ENCODE measurements around the gene KIZ. TPM values are rescaled to one million over a fixed set of nuclear protein-coding genes. Genes with fewer than 3 reads are reported as not detected.
A peak's percentile ranks its signal among the peaks of the same experiment; 100 is the strongest.

Gene KIZ
- total RNA-seq, 1 donor from 2014 or later = 21.1 TPM

- no peaks in the 10 kb centered on the region for H3K36me3 Mint-ChIP-seq
- H3K4me1 Mint-ChIP-seq = peaks cover 11% of the 10 kb centered on the region
- H3K27ac Mint-ChIP-seq = no peak overlapping the region
- H3K27me3 Mint-ChIP-seq (ENCODE audit: low read depth) = peaks cover 2% of the 10 kb centered on the region
- H3K4me3 Mint-ChIP-seq = peak overlapping the region; percentile 79
- no peak for TF ChIP-seq CTCF (IDR thresholded peaks at IDR 0.05; ENCODE audit: unreplicated experiment)
- no peaks in the 10 kb centered on the region for H3K9me3 Mint-ChIP-seq
- no peak for DNase-seq (ENCODE audit: low spot score in 2 of 2, unreplicated experiment in 2 of 2)
Observed at GRCh38 chr20:21127201-21127981, 1.5 kb downstream of the KIZ start.

- TF ChIP-seq CTCF (IDR thresholded peaks at IDR 0.05; ENCODE audit: unreplicated experiment) = no peak
- Mint-ChIP-seq H3K27ac (no peak overlapping the region), H3K4me3 (no peak overlapping the region)
Observed at GRCh38 chr20:21129861-21130260, 4.0 kb downstream of the KIZ start.

GRCh38 chr20:21133404-21133803 is 7.5 kb downstream of the KIZ start:
- no peak overlapping the region for H3K27ac Mint-ChIP-seq
- no peak for TF ChIP-seq CTCF (IDR thresholded peaks at IDR 0.05; ENCODE audit: unreplicated experiment)
- H3K4me3 Mint-ChIP-seq = no peak overlapping the region
- no peaks in the 10 kb centered on the region for H3K9me3 Mint-ChIP-seq
- DNase-seq (ENCODE audit: low spot score in 2 of 2, unreplicated experiment in 2 of 2) = no peak
- H3K27me3 Mint-ChIP-seq (ENCODE audit: low read depth) = no peaks in the 10 kb centered on the region
- H3K36me3 Mint-ChIP-seq = peaks cover 8% of the 10 kb centered on the region
- no peaks in the 10 kb centered on the region for H3K4me1 Mint-ChIP-seq

More at GRCh38 chr20:21129861-21130260, 4.0 kb downstream of the KIZ start:
- Mint-ChIP-seq H3K9me3 (no peaks in the 10 kb centered on the region), H3K36me3 (peaks cover 3% of the 10 kb centered on the region), H3K27me3 (ENCODE audit: low read depth) (no peaks in the 10 kb centered on the region), H3K4me1 (peaks cover 11% of the 10 kb centered on the region)
- DNase-seq (ENCODE audit: low spot score in 2 of 2, unreplicated experiment in 2 of 2) = no peak

- no peaks in the 10 kb centered on the region for H3K27me3 Mint-ChIP-seq (ENCODE audit: low read depth)
- no peak for TF ChIP-seq CTCF (IDR thresholded peaks at IDR 0.05; ENCODE audit: unreplicated experiment)
- no peak for DNase-seq (ENCODE audit: low spot score in 2 of 2, unreplicated experiment in 2 of 2)
- H3K27ac Mint-ChIP-seq = no peak overlapping the region
- H3K36me3 Mint-ChIP-seq = peaks cover 9% of the 10 kb centered on the region
- H3K9me3 Mint-ChIP-seq = no peaks in the 10 kb centered on the region
- H3K4me1 Mint-ChIP-seq = no peaks in the 10 kb centered on the region
- no peak overlapping the region for H3K4me3 Mint-ChIP-seq
Observed at GRCh38 chr20:21133917-21134622, 8.2 kb downstream of the KIZ start.

- no peak for TF ChIP-seq CTCF (IDR thresholded peaks at IDR 0.05; ENCODE audit: unreplicated experiment)
- Mint-ChIP-seq H3K9me3 (no peaks in the 10 kb centered on the region), H3K36me3 (peaks cover 13% of the 10 kb centered on the region), H3K27me3 (ENCODE audit: low read depth) (no peaks in the 10 kb centered on the region), H3K4me1 (no peaks in the 10 kb centered on the region), H3K4me3 (no peak overlapping the region), H3K27ac (no peak overlapping the region)
- no peak for DNase-seq (ENCODE audit: low spot score in 2 of 2, unreplicated experiment in 2 of 2)
Observed at GRCh38 chr20:21134883-21135493, 9.1 kb downstream of the KIZ start.

Data from mesothelial cell of epicardium (in vitro differentiated cells).